ENCODE data around the gene ADM2.

DNA sequence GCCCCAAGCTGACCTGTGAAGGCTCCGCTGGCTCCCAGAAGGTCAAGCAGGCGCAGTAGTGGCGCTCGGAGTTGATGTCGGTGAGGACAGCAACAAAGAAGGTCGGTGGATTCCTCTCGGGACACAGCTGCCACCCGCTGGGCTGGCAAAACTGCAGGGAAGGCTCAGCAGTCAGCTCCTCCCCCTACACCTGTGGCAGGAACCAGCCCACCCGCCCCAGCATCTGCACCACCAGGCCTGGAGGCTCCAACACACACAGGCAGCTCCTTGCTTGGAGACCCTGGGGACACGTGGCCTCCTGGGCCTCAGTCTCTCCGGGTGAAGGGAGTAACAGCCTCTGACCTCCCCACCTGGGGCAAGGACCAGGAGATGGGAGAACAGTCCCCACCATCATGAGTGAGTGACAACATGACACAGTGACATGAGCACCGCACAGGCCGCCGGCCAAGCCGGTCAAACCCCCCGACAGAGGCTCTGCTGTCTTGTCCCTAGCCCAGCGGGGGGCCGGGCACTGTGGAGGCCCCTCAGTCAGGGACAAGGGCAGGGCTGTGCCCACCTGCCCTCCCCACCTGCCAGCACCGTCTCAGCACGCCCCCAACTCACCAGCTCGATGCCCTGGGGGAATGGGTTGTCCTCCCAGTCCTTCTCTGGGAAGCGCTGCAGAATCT, 13.4 kb upstream of the ADM2 start:
- TF ChIP-seq, protein P1, sequence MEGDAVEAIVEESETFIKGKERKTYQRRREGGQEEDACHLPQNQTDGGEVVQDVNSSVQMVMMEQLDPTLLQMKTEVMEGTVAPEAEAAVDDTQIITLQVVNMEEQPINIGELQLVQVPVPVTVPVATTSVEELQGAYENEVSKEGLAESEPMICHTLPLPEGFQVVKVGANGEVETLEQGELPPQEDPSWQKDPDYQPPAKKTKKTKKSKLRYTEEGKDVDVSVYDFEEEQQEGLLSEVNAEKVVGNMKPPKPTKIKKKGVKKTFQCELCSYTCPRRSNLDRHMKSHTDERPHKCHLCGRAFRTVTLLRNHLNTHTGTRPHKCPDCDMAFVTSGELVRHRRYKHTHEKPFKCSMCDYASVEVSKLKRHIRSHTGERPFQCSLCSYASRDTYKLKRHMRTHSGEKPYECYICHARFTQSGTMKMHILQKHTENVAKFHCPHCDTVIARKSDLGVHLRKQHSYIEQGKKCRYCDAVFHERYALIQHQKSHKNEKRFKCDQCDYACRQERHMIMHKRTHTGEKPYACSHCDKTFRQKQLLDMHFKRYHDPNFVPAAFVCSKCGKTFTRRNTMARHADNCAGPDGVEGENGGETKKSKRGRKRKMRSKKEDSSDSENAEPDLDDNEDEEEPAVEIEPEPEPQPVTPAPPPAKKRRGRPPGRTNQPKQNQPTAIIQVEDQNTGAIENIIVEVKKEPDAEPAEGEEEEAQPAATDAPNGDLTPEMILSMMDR (conservative IDR thresholded peaks at IDR 0.05 in 1 of 2, IDR thresholded peaks at IDR 0.05 in 1 of 2; ENCODE audit: low read depth in 1 of 2, low read length in 2 of 2), result no peak
- TF ChIP-seq EZH2 (IDR thresholded peaks at IDR 0.05; ENCODE audit: low read length, missing control alignments), result no peak

Data from fibroblast of lung (primary cell).